Testis (tissue), 2 donors: ENCODE measurements around the gene HS6ST3.

Experiments
- POLR2A ChIP-seq: fragments of 450-650 bp; IDR thresholded peaks from one replicate; pipeline ENCODE4 v1.6.1; 2017; ENCODE audit warnings: antibody characterized with exemption, mild to moderate bottlenecking, moderate library complexity
- TF ChIP-seq, protein P1 (sequence below), 3 experiments: fragments of 450-650 bp in 2 of 3; fragments of 200-600 bp in 1 of 3; sonication (generic) in 1 of 3; IDR thresholded peaks; one replicate each; pipeline ENCODE4 v1.5.1; 2016 to 2019; ENCODE audit warnings: antibody characterized with exemption in 3 of 3, mild to moderate bottlenecking in 2 of 3, moderate library complexity in 1 of 3

DNA sequence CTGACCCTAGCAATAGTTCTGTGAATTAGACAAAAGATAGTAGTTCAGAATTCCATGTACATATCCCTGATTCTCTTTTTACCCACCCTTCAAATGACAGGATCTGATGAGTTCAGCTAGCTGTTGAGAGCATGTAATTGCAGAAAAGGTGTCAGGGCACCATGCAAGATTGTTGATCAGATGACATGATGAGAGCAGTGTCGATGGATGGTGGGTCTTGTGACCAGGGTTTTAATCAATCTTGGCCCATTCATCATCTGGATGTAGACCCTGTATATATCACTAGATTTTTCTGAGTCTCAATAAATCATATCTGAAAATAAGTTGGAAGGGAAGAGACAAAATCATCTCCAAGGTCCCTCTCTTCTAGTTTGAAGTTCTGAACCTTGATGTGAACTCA, 525.3 kb downstream of the HS6ST3 start:
- TF ChIP-seq POLR2A = no peak
- TF ChIP-seq, protein P1, sequence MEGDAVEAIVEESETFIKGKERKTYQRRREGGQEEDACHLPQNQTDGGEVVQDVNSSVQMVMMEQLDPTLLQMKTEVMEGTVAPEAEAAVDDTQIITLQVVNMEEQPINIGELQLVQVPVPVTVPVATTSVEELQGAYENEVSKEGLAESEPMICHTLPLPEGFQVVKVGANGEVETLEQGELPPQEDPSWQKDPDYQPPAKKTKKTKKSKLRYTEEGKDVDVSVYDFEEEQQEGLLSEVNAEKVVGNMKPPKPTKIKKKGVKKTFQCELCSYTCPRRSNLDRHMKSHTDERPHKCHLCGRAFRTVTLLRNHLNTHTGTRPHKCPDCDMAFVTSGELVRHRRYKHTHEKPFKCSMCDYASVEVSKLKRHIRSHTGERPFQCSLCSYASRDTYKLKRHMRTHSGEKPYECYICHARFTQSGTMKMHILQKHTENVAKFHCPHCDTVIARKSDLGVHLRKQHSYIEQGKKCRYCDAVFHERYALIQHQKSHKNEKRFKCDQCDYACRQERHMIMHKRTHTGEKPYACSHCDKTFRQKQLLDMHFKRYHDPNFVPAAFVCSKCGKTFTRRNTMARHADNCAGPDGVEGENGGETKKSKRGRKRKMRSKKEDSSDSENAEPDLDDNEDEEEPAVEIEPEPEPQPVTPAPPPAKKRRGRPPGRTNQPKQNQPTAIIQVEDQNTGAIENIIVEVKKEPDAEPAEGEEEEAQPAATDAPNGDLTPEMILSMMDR (IDR thresholded peaks at IDR 0.05) = no peak
